HG02642 (cell line): ENCODE measurements around the gene KCNIP2.

ENCODE experiments used
- ATAC-seq: cut with Tn5 transposase; IDR thresholded peaks from one replicate; pipeline ENCODE4 v1.9.1; 2021; ENCODE audit warnings: mild to moderate bottlenecking; ENCODE audit not compliant: unreplicated experiment, poor library complexity

The KCNIP2 gene

GRCh38 chr10:101843032-101844021 lies at the start of gene KCNIP2:
TSS of gene KCNIP2 (minus strand) at chr10:101843800. CDS start at chr10:101843568, 232 bp downstream.
- ATAC-seq = no peak

- no peak for ATAC-seq
These were observed 49.3 kb upstream of the KCNIP2 start for GRCh38 chr10:101892782-101893391.

- no peak for ATAC-seq
These were observed 45.9 kb upstream of the KCNIP2 start for GRCh38 chr10:101889256-101890210.

GRCh38 chr10:101888251-101888949 lies 44.8 kb upstream of the KCNIP2 start:
- no peak for ATAC-seq

GRCh38 chr10:101887775-101888174 lies 44.2 kb upstream of the KCNIP2 start:
- no peak for ATAC-seq

- ATAC-seq = no peak
These were observed 43.1 kb upstream of the KCNIP2 start for GRCh38 chr10:101886521-101887312.

GRCh38 chr10:101881036-101881774 lies 37.6 kb upstream of the KCNIP2 start:
- ATAC-seq = no peak

- ATAC-seq = no peak
These were observed 36.6 kb upstream of the KCNIP2 start for GRCh38 chr10:101880232-101880573.

- no peak for ATAC-seq
These were observed 36.0 kb upstream of the KCNIP2 start for GRCh38 chr10:101879456-101880231.

- no peak for ATAC-seq
These were observed 35.3 kb upstream of the KCNIP2 start for GRCh38 chr10:101878869-101879268.

GRCh38 chr10:101875068-101875688 lies 31.6 kb upstream of the KCNIP2 start:
- no peak for ATAC-seq

GRCh38 chr10:101874252-101874651 lies 30.7 kb upstream of the KCNIP2 start:
- no peak for ATAC-seq

- ATAC-seq = no peak
These were observed 24.3 kb upstream of the KCNIP2 start for GRCh38 chr10:101867931-101868330.

- peak; percentile 43 for ATAC-seq
These were observed 15.9 kb upstream of the KCNIP2 start for GRCh38 chr10:101859530-101859929.

- ATAC-seq = peak; percentile 62
These were observed 15.3 kb upstream of the KCNIP2 start for GRCh38 chr10:101858723-101859500.

GRCh38 chr10:101857802-101858476 lies 14.3 kb upstream of the KCNIP2 start:
- no peak for ATAC-seq
